ENCODE measurements around the gene ATG10. TPM values are rescaled to one million over a fixed set of nuclear protein-coding genes. Genes with fewer than 3 reads are reported as not detected.

Gene ATG10
- total RNA-seq, 1 experiment from 2014 or later, result 12.2 TPM

- Mint-ChIP-seq H3K27ac (no peak overlapping the region), H3K4me3 (no peak overlapping the region), H3K4me1 (no peaks in the 10 kb centered on the region), H3K27me3 (ENCODE audit: low read depth) (no peaks in the 10 kb centered on the region), H3K9me3 (no peaks in the 10 kb centered on the region), H3K36me3 (no peaks in the 10 kb centered on the region)
- ATAC-seq (no peak), DNase-seq (ENCODE audit: low spot score) (no peak)
- POLR2A ChIA-PET, result no interaction called here
- CTCF ChIA-PET, result no interaction called here
- TF ChIP-seq, protein P1, sequence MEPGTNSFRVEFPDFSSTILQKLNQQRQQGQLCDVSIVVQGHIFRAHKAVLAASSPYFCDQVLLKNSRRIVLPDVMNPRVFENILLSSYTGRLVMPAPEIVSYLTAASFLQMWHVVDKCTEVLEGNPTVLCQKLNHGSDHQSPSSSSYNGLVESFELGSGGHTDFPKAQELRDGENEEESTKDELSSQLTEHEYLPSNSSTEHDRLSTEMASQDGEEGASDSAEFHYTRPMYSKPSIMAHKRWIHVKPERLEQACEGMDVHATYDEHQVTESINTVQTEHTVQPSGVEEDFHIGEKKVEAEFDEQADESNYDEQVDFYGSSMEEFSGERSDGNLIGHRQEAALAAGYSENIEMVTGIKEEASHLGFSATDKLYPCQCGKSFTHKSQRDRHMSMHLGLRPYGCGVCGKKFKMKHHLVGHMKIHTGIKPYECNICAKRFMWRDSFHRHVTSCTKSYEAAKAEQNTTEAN (CRISPR knock-in tag; IDR thresholded peaks at IDR 0.05), result no peak
- TF ChIP-seq GABPB1 (CRISPR knock-in tag; IDR thresholded peaks at IDR 0.05), result no peak
Measured at GRCh38 chr5:82234885-82235284, 263.1 kb downstream of the ATG10 start.

DNA sequence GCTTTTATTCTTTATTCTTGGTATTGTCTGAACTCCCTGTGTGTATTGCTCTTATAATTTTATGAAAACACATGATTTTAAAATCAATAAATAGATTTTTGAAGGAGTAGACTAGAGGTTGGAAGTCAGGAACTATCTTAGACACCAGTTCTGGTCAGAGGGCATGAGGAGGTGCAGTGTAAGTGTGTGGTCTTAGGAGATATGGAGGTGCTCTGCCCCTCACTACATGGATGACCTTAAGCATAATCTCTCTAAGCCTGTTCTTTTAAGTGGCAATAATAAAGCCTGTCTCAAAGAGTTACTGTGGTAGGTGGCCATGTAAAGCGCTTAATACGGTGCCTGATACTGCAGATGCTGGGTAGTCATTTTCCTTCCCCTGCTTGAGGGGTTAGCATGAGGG lies 272.3 kb downstream of the ATG10 start:
- ChIA-PET POLR2A (no interaction called here), CTCF (no interaction called here)

GRCh38 chr5:82244854-82245635 lies 273.2 kb downstream of the ATG10 start:
- CTCF ChIA-PET, result no interaction called here
- Mint-ChIP-seq H3K27ac (no peak overlapping the region), H3K9me3 (peaks cover 4% of the 10 kb centered on the region; the same call in 1 of the 2 replicates), H3K27me3 (ENCODE audit: low read depth) (no peaks in the 10 kb centered on the region), H3K36me3 (no peaks in the 10 kb centered on the region; the same call in 1 of the 2 replicates), H3K4me1 (no peaks in the 10 kb centered on the region), H3K4me3 (no peak overlapping the region)
- DNase-seq (ENCODE audit: low spot score), result no peak
- POLR2A ChIA-PET, result no interaction called here
- no peak for ATAC-seq
- TF ChIP-seq SOX15 (CRISPR knock-in tag; IDR thresholded peaks at IDR 0.05), result no peak
- TF ChIP-seq NFATC4 (CRISPR knock-in tag; IDR thresholded peaks at IDR 0.05), result no peak
- no peak for TF ChIP-seq HMGA2 (CRISPR knock-in tag; IDR thresholded peaks at IDR 0.05)
- TF ChIP-seq ZBTB21 (CRISPR knock-in tag; IDR thresholded peaks at IDR 0.05; ENCODE audit: borderline replicate concordance), result no peak
- TF ChIP-seq, protein P2, sequence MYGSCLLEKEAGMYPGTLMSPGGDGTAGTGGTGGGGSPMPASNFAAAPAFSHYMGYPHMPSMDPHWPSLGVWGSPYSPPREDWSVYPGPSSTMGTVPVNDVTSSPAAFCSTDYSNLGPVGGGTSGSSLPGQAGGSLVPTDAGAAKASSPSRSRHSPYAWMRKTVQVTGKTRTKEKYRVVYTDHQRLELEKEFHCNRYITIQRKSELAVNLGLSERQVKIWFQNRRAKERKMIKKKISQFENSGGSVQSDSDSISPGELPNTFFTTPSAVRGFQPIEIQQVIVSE (CRISPR knock-in tag; IDR thresholded peaks at IDR 0.05; ENCODE audit: borderline replicate concordance), result no peak
- TF ChIP-seq E2F1 (CRISPR knock-in tag; IDR thresholded peaks at IDR 0.05), result no peak
- no peak for TF ChIP-seq TCF7 (CRISPR knock-in tag; IDR thresholded peaks at IDR 0.05; ENCODE audit: low read depth)
- TF ChIP-seq ZNF219 (CRISPR knock-in tag; IDR thresholded peaks at IDR 0.05; ENCODE audit: borderline replicate concordance), result no peak
- TF ChIP-seq MYBL2 (CRISPR knock-in tag; IDR thresholded peaks at IDR 0.05), result no peak
- TF ChIP-seq, protein P3, sequence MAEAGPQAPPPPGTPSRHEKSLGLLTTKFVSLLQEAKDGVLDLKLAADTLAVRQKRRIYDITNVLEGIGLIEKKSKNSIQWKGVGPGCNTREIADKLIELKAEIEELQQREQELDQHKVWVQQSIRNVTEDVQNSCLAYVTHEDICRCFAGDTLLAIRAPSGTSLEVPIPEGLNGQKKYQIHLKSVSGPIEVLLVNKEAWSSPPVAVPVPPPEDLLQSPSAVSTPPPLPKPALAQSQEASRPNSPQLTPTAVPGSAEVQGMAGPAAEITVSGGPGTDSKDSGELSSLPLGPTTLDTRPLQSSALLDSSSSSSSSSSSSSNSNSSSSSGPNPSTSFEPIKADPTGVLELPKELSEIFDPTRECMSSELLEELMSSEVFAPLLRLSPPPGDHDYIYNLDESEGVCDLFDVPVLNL (CRISPR knock-in tag; IDR thresholded peaks at IDR 0.05; ENCODE audit: borderline replicate concordance, low read depth), result no peak

More for the DNA sequence above, 272.3 kb downstream of the ATG10 start:
- Mint-ChIP-seq H3K9me3 (peaks cover 4% of the 10 kb centered on the region; the same call in 1 of the 2 replicates), H3K4me3 (no peak overlapping the region), H3K27me3 (ENCODE audit: low read depth) (no peaks in the 10 kb centered on the region), H3K27ac (no peak overlapping the region), H3K36me3 (no peaks in the 10 kb centered on the region; the same call in 1 of the 2 replicates), H3K4me1 (no peaks in the 10 kb centered on the region)
- DNase-seq (ENCODE audit: low spot score) (no peak), ATAC-seq (no peak)
- TF ChIP-seq SMAD4 (CRISPR knock-in tag; IDR thresholded peaks at IDR 0.05), result no peak
- TF ChIP-seq ATF2 (CRISPR knock-in tag; IDR thresholded peaks at IDR 0.05; ENCODE audit: borderline replicate concordance, low read depth), result no peak
- TF ChIP-seq ZNF219 (CRISPR knock-in tag; IDR thresholded peaks at IDR 0.05; ENCODE audit: borderline replicate concordance), result no peak
- no peak for TF ChIP-seq SMAD3 (CRISPR knock-in tag; IDR thresholded peaks at IDR 0.05; ENCODE audit: borderline replicate concordance)
- TF ChIP-seq TEAD1 (CRISPR knock-in tag; IDR thresholded peaks at IDR 0.05), result no peak
- no peak for TF ChIP-seq E2F1 (CRISPR knock-in tag; IDR thresholded peaks at IDR 0.05)
- no peak for TF ChIP-seq PRRX2 (CRISPR knock-in tag; IDR thresholded peaks at IDR 0.05)
- no peak for TF ChIP-seq MYBL2 (CRISPR knock-in tag; IDR thresholded peaks at IDR 0.05)
- TF ChIP-seq ESRRA (CRISPR knock-in tag; IDR thresholded peaks at IDR 0.05; ENCODE audit: borderline replicate concordance), result no peak
- TF ChIP-seq, protein P4, sequence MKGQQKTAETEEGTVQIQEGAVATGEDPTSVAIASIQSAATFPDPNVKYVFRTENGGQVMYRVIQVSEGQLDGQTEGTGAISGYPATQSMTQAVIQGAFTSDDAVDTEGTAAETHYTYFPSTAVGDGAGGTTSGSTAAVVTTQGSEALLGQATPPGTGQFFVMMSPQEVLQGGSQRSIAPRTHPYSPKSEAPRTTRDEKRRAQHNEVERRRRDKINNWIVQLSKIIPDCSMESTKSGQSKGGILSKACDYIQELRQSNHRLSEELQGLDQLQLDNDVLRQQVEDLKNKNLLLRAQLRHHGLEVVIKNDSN (CRISPR knock-in tag; IDR thresholded peaks at IDR 0.05), result no peak
- TF ChIP-seq RELA (CRISPR knock-in tag; IDR thresholded peaks at IDR 0.05; ENCODE audit: borderline replicate concordance), result no peak
- TF ChIP-seq SOX15 (CRISPR knock-in tag; IDR thresholded peaks at IDR 0.05), result no peak
- TF ChIP-seq FOXK1 (CRISPR knock-in tag; IDR thresholded peaks at IDR 0.05), result no peak
- TF ChIP-seq, protein P2 (CRISPR knock-in tag; IDR thresholded peaks at IDR 0.05; ENCODE audit: borderline replicate concordance), result no peak
- no peak for TF ChIP-seq TP53 (CRISPR knock-in tag; IDR thresholded peaks at IDR 0.05)
- no peak for TF ChIP-seq GTF2I (CRISPR knock-in tag; conservative IDR thresholded peaks at IDR 0.05)

Measured in WTC11 (cell line).